T-helper 9 cell (primary cell): ENCODE measurements around the gene RBM5.
A peak's percentile ranks its signal among the peaks of the same experiment; 100 is the strongest.

Source experiments
- DNase-seq: peaks from one replicate; pipeline ENCODE4 v3.0.0-alpha.2; 2020

RBM5 gene

GRCh38 chr3:50139308-50139707, 50.6 kb downstream of the RBM5 start:
- DNase-seq = no peak

DNA sequence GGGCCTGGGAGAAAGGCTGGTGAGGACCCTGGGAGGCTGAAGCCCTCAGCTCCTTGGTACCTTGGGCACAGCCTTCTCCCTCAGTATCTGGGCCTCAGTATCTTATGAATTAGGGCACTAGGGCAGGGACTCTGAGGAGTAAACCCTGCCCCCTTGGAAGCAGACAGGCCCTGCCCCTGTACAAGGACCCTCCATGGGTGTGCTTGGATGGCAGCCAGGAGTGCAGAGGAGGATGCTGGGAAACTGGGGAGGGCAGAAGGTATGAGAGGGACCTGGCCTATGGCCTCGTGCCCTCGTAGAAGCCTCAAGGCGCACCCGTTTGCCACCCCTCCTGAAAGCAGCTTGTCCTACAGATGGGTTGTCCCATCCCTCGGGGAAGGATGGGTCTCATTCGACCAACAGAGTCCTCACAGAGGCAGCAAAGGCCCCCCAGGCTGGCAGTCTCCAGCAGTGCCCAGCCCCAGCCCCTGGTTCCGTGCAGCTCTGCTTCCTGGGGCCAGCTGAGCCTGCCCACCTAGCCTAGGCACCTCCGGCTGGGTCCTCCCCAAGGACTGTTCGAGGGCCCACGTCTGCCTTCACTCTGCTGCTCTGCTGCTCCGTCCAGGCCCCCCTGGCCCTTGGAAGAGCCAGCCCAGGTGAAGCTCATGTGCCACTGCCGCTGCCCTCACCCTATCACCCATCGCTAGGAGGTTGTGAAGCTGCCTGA, 51.2 kb downstream of the RBM5 start:
- DNase-seq = no peak

- no peak for DNase-seq
Measured at GRCh38 chr3:50140990-50141389, 52.3 kb downstream of the RBM5 start.

DNA sequence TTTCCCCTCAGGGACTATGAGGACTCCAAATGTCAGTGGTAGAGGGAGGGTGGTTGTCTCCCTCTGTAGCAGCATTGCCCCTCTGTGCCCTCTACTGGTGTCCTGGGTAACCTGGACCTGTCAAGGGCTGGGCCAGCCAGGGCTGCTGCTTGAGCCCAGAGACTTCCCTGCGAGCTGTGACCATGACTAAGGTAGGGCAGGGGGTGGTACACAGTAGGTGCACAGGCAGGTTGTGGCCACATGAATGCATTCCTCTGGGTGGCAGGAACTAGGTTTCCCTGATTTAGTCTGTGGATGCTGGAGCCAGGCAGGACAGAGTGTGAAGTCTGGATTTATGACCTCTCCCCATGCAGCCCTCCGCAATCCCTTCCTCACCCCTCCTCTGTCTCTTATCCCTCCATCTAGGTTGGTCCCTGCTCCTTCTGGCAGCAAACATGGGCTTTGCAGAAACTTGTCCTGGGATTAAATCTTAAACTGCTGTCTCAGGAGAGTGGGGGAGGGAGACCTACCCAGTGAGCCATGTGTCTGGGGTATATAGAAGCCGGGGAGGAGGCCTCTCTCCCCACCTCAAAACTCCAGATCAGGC, 57.7 kb downstream of the RBM5 start:
- DNase-seq = no peak

DNA sequence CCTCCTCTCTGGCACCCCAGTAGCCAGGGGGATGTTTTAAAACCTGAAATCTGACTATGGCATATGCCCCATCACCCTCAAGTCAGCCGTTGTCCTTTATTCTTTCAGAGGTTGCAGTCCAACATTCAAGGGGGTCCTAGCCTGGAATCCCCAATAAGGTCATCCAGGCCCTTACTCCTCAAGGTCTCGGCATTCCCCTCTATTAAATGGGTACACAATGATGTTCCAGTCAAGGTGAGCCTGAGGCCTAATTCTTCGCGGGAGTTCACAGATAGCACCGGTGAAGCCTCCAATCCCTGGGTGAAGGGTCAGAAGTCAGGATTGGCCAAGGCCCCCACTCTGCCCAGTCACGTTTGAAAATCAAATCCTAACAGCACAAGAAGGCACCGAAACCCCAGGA, 58.3 kb downstream of the RBM5 start:
- no peak for DNase-seq

GRCh38 chr3:50147447-50147846, 58.7 kb downstream of the RBM5 start:
- DNase-seq = no peak

DNA sequence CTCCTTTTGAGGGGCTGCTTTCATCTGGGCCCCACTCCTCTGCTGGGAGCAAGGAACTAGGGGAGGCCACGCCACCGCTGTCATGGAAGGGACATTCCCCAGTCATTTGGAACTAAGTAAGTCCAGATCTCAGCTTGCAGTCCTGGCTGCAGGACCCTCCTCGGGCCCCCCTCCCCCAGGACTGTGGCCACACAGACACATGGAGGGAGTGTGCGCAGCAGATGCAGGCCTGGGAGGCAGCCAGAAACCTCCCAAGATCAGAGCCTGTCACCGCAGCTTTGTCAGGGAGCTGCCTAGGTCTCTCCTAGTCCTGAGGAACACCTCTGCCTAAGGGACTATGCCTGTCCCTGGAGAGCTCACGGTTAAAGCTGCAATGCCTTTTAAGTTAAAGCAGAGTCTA, 59.1 kb downstream of the RBM5 start:
- no peak for DNase-seq

GRCh38 chr3:50150404-50150750, 61.7 kb downstream of the RBM5 start:
- DNase-seq = no peak

GRCh38 chr3:50150863-50151686, 62.4 kb downstream of the RBM5 start:
- DNase-seq = no peak

GRCh38 chr3:50151728-50152127, 63.0 kb downstream of the RBM5 start:
- DNase-seq = no peak

DNA sequence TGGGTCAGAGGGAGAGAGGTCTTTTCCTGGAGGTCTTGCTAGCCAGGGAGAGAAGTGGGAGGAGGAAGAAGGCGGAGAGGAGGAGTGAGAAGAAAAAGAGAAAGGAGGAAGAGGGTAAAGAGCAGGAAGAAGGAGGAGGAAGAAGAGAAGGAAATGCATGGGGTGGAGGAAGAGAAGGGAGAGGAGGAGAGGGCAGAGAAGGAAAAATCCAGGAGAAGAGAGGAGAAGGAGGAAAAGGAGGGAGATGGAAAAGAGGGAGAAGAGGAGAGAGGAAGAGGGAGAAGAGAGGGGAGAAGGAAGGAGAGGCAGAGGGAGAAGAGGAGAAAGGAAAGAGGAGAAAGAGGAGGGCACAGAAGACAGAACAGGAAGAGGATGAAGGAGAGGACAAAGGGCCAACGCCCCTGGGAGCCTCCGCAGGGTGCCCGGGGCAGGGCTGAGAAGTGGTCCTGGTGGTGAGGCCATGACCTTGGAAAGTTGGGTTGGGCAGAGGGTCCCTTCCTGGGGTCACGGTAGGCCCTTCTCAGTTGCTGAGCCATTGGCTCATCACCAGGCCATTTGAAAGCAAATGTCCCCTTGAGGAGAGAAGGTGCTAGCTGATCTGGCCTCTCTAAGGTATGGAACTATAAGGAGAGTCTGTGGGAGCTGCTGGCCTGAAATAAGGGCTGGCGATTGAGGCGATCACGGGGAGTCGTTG, 65.2 kb downstream of the RBM5 start:
- no peak for DNase-seq

- DNase-seq = no peak
Measured at GRCh38 chr3:50154476-50154839, 65.7 kb downstream of the RBM5 start.

- DNase-seq = peak; percentile 67
Measured at GRCh38 chr3:50154840-50155490, 66.2 kb downstream of the RBM5 start, which contains the start of gene SEMA3F. SEMA3F (plus strand) TSS chr3:50155324; CDS start chr3:50159623, 4,299 bp downstream.

DNA sequence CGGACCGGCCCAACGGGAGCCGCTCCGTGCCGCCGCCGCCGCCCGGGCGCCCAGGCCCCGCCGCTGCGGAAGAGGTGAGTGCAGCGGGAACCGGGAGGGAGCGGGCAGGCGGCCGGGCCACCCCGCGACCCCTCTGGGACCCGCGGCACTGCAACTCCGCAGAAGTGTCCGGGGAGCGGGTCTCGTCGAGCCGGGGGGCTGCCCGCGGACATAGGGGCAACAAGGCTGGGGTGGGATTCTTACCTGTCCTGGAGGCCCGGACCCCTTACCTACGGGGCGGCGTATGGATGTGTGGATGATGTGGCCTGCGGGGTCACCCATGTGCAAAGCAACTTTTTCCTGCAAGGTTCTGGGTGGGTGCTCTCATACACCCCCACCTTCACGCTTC, 66.8 kb downstream of the RBM5 start:
- no peak for DNase-seq

DNA sequence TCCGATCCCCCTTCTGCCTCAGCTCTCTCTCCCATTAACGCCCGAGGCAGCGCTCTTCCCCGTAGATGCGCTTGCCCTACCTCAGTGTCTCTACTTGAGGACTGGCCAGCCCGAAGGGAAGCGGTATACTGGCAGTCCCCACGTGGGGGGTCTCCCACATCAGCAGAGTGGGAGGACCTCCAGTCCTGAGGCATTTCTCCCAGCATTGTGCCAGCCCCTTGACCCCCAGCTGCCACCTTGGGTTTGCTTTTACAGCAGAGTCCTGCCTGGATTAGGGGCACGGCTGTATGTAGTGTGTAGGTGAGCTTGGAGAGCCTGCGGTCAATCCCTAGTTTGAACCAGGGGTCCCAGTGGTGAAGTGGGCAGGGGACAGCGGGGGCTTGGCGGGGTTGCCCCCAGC, 67.2 kb downstream of the RBM5 start:
- DNase-seq = no peak

GRCh38 chr3:50156549-50157493, 68.1 kb downstream of the RBM5 start:
- no peak for DNase-seq

- no peak for DNase-seq
Measured at GRCh38 chr3:50157827-50158529, 69.3 kb downstream of the RBM5 start.

- no peak for DNase-seq
Measured at GRCh38 chr3:50158530-50159146, 69.9 kb downstream of the RBM5 start.

- DNase-seq = no peak
Measured at GRCh38 chr3:50160561-50160983, 71.9 kb downstream of the RBM5 start.

DNA sequence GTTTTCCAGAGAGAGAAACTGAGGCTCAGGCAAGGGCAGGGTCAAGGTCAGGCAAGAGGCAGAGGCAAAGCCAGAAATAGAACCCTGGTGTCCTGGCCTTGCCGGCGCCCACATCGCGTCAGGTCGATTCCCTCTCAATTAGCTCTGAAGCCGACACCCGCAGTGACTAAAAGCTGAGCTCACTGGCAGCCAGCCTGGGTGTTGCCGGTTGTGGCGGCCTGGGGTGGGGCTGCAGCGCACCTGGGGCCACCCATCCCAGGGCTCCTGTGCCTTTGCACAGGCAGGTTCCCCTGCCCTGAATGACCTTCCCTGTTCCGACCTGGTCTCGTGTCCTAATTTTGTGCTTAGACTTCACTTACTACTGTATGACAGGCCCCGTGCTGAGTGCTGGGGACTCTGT, 72.6 kb downstream of the RBM5 start:
- DNase-seq = no peak
